Measurements from ENCODE around the gene COA8. TPM values are rescaled to one million over a fixed set of nuclear protein-coding genes. Genes with fewer than 3 reads are reported as not detected.
"Not testable (repeated sequence)": the region's sequence is repeated elsewhere in the genome, so short reads cannot be mapped to it uniquely, and the experiment has no call there.

Gene COA8
- total RNA-seq, 8 experiments from 2014 or later, result 38.8 to 69.5 (median 56.7) TPM

- peak in 5 of 8 experiments; percentile 3 to 31 (median 21) for ATAC-seq (replicated peaks in 6 of 8)
- WGBS, 10 experiments, result no CpG with 5 or more reads among the region's 77 CpGs
- H3K4me1 ChIP-seq (replicated peaks in 1 of 2), result peaks cover 18 to 42% of the 10 kb centered on the region in 2 donors
- H3K27ac ChIP-seq, result peak overlapping the region; percentile 85 to 94
- in situ Hi-C loops (cut with MboI; ENCODE audit: low pct_unique_long_range_greater_than_20kb in 2 of 9, low sequenced_read_pairs in 9 of 9, unreplicated experiment in 9 of 9), result no loop called here
- peak overlapping the region; percentile 60 to 78 (median 71) for H3K4me3 ChIP-seq
Measured at GRCh38 chr14:103521438-103521950, 41.3 kb upstream of the COA8 start.

GRCh38 chr14:103521951-103522563 lies 40.7 kb upstream of the COA8 start:
- Histone ChIP-seq H3K27ac (peak overlapping the region; percentile 85 to 94), H3K4me1 (replicated peaks in 1 of 2) (peaks cover 18 to 38% of the 10 kb centered on the region in 2 donors), H3K4me3 (peak overlapping the region; percentile 60 to 78 (median 71))
- peak in 6 of 8 experiments; percentile 3 to 51 (median 28) for ATAC-seq (replicated peaks in 6 of 8)
- in situ Hi-C loops (cut with MboI; ENCODE audit: low pct_unique_long_range_greater_than_20kb in 2 of 9, low sequenced_read_pairs in 9 of 9, unreplicated experiment in 9 of 9), result no loop called here
- WGBS, 10 experiments, result 0% methylated on average over 5 of the region's 74 CpGs; no CpG with 5 or more reads in 9 of the 10 experiments

GRCh38 chr14:103522649-103523574 lies 39.8 kb upstream of the COA8 start, which contains the start of gene CKB:
Gene CKB (minus strand): TSS chr14:103522830. CDS start chr14:103522493, 337 bp downstream.
- whole genome bisulfite sequencing, 10 experiments, result 0 to 58% (median 4%) methylated on average over 2 to 9 of the region's 107 CpGs; no CpG with 5 or more reads in 5 of the 10 experiments
- peak; percentile 8 to 63 (median 34) for ATAC-seq (replicated peaks in 6 of 8)
- Histone ChIP-seq H3K4me3 (peak within 1 kb of the TSS; percentile 60 to 78 (median 71)), H3K4me1 (replicated peaks in 1 of 2) (peaks cover 23 to 36% of the 10 kb centered on the region in 2 donors), H3K27ac (peak within 1 kb of the TSS; percentile 85 to 94)
- in situ Hi-C loops (cut with MboI; ENCODE audit: low pct_unique_long_range_greater_than_20kb in 2 of 9, low sequenced_read_pairs in 9 of 9, unreplicated experiment in 9 of 9), result no loop called here

- in situ Hi-C loops (cut with MboI; ENCODE audit: low pct_unique_long_range_greater_than_20kb in 2 of 9, low sequenced_read_pairs in 9 of 9, unreplicated experiment in 9 of 9), result no loop called here
- no peak for ATAC-seq (replicated peaks in 6 of 8)
- peaks cover 27 to 36% of the 10 kb centered on the region in 2 donors for H3K4me1 ChIP-seq (replicated peaks in 1 of 2)
- H3K4me3 ChIP-seq, result peak overlapping the region in 4 of 5 donors; percentile 60 to 78 (median 68)
- WGBS, 10 experiments, result 10 to 100% (median 54%) methylated on average over 1 to 10 of the region's 10 CpGs; no CpG with 5 or more reads in 2 of the 10 experiments
- H3K27ac ChIP-seq, result no peak overlapping the region
Measured at GRCh38 chr14:103523575-103523954, 39.2 kb upstream of the COA8 start.

- no peak for ATAC-seq (replicated peaks in 6 of 8)
- 20 to 100% (median 87%) methylated on average over 1 to 5 of the region's 12 CpGs; no CpG with 5 or more reads in 4 of the 10 experiments for WGBS, 10 experiments
- Histone ChIP-seq H3K4me1 (replicated peaks in 1 of 2) (peaks cover 23 to 31% of the 10 kb centered on the region in 2 donors), H3K4me3 (no peak overlapping the region), H3K27ac (no peak overlapping the region)
- in situ Hi-C loops (cut with MboI; ENCODE audit: low pct_unique_long_range_greater_than_20kb in 2 of 9, low sequenced_read_pairs in 9 of 9, unreplicated experiment in 9 of 9), result no loop called here
Measured at GRCh38 chr14:103524002-103524935, 38.5 kb upstream of the COA8 start.

GRCh38 chr14:103525430-103526246 lies 37.1 kb upstream of the COA8 start:
- H3K4me3 ChIP-seq; in situ Hi-C loops (cut with MboI; ENCODE audit: low pct_unique_long_range_greater_than_20kb in 2 of 9, low sequenced_read_pairs in 9 of 9, unreplicated experiment in 9 of 9); H3K27ac ChIP-seq; ATAC-seq (replicated peaks in 6 of 8): not testable (repeated sequence)
- WGBS, 10 experiments, result 20 to 92% (median 79%) methylated on average over 2 to 9 of the region's 17 CpGs; no CpG with 5 or more reads in 4 of the 10 experiments
- H3K4me1 ChIP-seq (replicated peaks in 1 of 2), result peaks cover 24 to 29% of the 10 kb centered on the region in 2 donors

GRCh38 chr14:103526247-103526913 lies 36.4 kb upstream of the COA8 start:
- no peak overlapping the region for H3K27ac ChIP-seq
- peaks cover 24 to 29% of the 10 kb centered on the region in 2 donors for H3K4me1 ChIP-seq (replicated peaks in 1 of 2)
- no peak for ATAC-seq (replicated peaks in 6 of 8)
- H3K4me3 ChIP-seq, result no peak overlapping the region
- WGBS, 10 experiments, result 80 to 100% (median 89%) methylated on average over 2 to 3 of the region's 8 CpGs; no CpG with 5 or more reads in 6 of the 10 experiments
- in situ Hi-C loops (cut with MboI; ENCODE audit: low pct_unique_long_range_greater_than_20kb in 2 of 9, low sequenced_read_pairs in 9 of 9, unreplicated experiment in 9 of 9), result no loop called here

GRCh38 chr14:103526914-103527248 lies 35.9 kb upstream of the COA8 start:
- in situ Hi-C loops (cut with MboI; ENCODE audit: low pct_unique_long_range_greater_than_20kb in 2 of 9, low sequenced_read_pairs in 9 of 9, unreplicated experiment in 9 of 9), result no loop called here
- Histone ChIP-seq H3K4me1 (replicated peaks in 1 of 2) (peaks cover 24 to 29% of the 10 kb centered on the region in 2 donors), H3K27ac (no peak overlapping the region), H3K4me3 (no peak overlapping the region)
- 67 to 100% methylated on average over 1 of the region's 1 CpG; no CpG with 5 or more reads in 8 of the 10 experiments for WGBS, 10 experiments
- no peak for ATAC-seq (replicated peaks in 6 of 8)

GRCh38 chr14:103527408-103528145 lies 35.2 kb upstream of the COA8 start:
- Histone ChIP-seq H3K4me3 (peak overlapping the region in 4 of 5 donors; percentile 71 to 98 (median 84)), H3K4me1 (replicated peaks in 1 of 2) (peaks cover 24 to 29% of the 10 kb centered on the region in 2 donors), H3K27ac (peak overlapping the region; percentile 88 to 91)
- in situ Hi-C loops (cut with MboI; ENCODE audit: low pct_unique_long_range_greater_than_20kb in 2 of 9, low sequenced_read_pairs in 9 of 9, unreplicated experiment in 9 of 9), result no loop called here
- ATAC-seq (replicated peaks in 6 of 8), result peak in 4 of 8 experiments; percentile 0 to 1 (median 0)
- WGBS, 10 experiments, result 56 to 100% (median 69%) methylated on average over 2 to 4 of the region's 14 CpGs; no CpG with 5 or more reads in 6 of the 10 experiments

GRCh38 chr14:103528146-103528586 lies 34.6 kb upstream of the COA8 start:
- in situ Hi-C loops (cut with MboI; ENCODE audit: low pct_unique_long_range_greater_than_20kb in 2 of 9, low sequenced_read_pairs in 9 of 9, unreplicated experiment in 9 of 9), result no loop called here
- peak; percentile 23 to 43 (median 36) for ATAC-seq (replicated peaks in 6 of 8)
- H3K4me1 ChIP-seq (replicated peaks in 1 of 2), result peaks cover 24 to 27% of the 10 kb centered on the region in 2 donors
- H3K27ac ChIP-seq, result peak overlapping the region; percentile 88 to 91
- WGBS, 10 experiments, result 10 to 67% (median 39%) methylated on average over 1 to 6 of the region's 10 CpGs; no CpG with 5 or more reads in 4 of the 10 experiments
- peak overlapping the region; percentile 71 to 98 (median 91) for H3K4me3 ChIP-seq

Data from motor neuron (in vitro differentiated cells).